Measurements from ENCODE around the gene MEIS2. TPM values are rescaled to one million over a fixed set of nuclear protein-coding genes. Genes with fewer than 3 reads are reported as not detected.

MEIS2 gene
- total RNA-seq, 1 donor from 2014 or later = 35.6 TPM

DNA sequence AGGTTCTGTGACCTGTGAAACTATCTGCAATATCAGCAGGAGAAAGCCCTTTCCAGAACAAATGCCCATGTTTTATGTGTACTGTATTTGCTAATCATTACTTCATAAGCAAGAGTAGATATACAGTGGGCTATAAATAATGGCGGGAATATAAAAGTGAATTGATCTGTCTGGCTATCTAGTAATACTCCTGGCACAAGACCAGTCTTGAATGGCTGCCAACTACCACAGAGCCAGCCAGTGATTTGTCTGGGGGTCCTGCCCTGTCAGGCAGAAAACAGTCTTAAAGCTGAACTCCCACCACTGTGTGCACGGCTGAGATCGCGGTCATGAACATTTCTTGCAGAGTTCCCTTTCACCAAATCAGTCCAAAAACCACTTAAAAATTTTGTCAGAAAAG, 176.3 kb downstream of the MEIS2 start:
- no peaks in the 10 kb centered on the region for H3K4me1 Mint-ChIP-seq (ENCODE audit: low read depth, unreplicated experiment)
- H3K4me3 Mint-ChIP-seq (ENCODE audit: unreplicated experiment) = no peak overlapping the region
- peaks cover 9% of the 10 kb centered on the region for H3K36me3 Mint-ChIP-seq (ENCODE audit: low read depth, unreplicated experiment)
- Histone ChIP-seq H3K79me2 (ENCODE audit: insufficient read depth, low read length) (peaks cover 6% of the 10 kb centered on the region), H3K4me3 (ENCODE audit: insufficient read depth, low read depth, low read length) (no peak overlapping the region), H3K9me3 (ENCODE audit: insufficient read depth, low read depth, low read length) (no peaks in the 10 kb centered on the region), H3K27me3 (ENCODE audit: insufficient read depth, low read length) (no peaks in the 10 kb centered on the region), H3K9ac (ENCODE audit: low read length) (no peak overlapping the region), H3K36me3 (ENCODE audit: insufficient read depth, low read length) (no peaks in the 10 kb centered on the region), H2AFZ (ENCODE audit: low read depth, low read length) (no peak overlapping the region), H3K27ac (ENCODE audit: low read depth, low read length) (no peak overlapping the region), H3K4me1 (ENCODE audit: insufficient read depth, low read length) (no peaks in the 10 kb centered on the region), H4K20me1 (ENCODE audit: insufficient read depth, low read length) (peaks cover 11% of the 10 kb centered on the region), H3K4me2 (ENCODE audit: low read length) (no peak overlapping the region)
- H3K9me3 Mint-ChIP-seq (ENCODE audit: unreplicated experiment) = no peaks in the 10 kb centered on the region
- H3K27me3 Mint-ChIP-seq (ENCODE audit: low read depth, unreplicated experiment) = no peaks in the 10 kb centered on the region
- DNase-seq (ENCODE audit: low read depth) (no peak), FAIRE-seq (no peak)
- no peak overlapping the region for H3K27ac Mint-ChIP-seq (ENCODE audit: unreplicated experiment)
- no peak for TF ChIP-seq EZH2 (IDR thresholded peaks at IDR 0.05; ENCODE audit: insufficient read depth, low read length)
- TF ChIP-seq, protein P1, sequence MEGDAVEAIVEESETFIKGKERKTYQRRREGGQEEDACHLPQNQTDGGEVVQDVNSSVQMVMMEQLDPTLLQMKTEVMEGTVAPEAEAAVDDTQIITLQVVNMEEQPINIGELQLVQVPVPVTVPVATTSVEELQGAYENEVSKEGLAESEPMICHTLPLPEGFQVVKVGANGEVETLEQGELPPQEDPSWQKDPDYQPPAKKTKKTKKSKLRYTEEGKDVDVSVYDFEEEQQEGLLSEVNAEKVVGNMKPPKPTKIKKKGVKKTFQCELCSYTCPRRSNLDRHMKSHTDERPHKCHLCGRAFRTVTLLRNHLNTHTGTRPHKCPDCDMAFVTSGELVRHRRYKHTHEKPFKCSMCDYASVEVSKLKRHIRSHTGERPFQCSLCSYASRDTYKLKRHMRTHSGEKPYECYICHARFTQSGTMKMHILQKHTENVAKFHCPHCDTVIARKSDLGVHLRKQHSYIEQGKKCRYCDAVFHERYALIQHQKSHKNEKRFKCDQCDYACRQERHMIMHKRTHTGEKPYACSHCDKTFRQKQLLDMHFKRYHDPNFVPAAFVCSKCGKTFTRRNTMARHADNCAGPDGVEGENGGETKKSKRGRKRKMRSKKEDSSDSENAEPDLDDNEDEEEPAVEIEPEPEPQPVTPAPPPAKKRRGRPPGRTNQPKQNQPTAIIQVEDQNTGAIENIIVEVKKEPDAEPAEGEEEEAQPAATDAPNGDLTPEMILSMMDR (IDR thresholded peaks at IDR 0.05; ENCODE audit: insufficient read depth, low read depth, low read length) = no peak

DNA sequence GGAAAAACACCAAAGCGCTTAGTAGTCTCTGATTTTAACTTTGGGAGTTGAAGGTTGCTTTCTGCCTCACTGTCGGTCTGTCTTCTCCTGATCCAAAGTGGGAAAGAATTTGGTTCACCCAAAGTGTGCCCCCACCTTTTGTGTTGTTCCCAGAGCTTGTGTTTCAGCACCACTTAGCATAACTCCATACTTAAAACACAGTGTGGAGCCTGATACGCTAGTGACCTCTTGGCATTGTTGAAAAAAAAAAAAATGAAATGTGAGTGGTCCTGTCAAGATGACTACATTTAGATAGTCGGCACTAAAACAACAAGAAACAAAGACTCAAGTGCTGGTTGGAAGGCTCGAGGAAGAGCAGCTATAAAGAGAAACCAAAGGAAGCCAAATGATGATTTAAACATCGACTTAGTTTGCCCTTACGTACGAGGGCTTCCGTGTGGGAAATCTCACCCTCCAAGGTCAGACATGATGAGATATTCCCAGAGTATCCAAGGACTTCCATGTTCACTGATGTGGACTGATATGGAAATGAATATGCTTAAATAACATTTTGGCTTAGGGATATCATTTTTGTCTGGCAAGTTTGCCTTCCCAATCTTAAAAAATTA, 178.8 kb downstream of the MEIS2 start:
- Histone ChIP-seq H4K20me1 (ENCODE audit: insufficient read depth, low read length) (peaks cover 11% of the 10 kb centered on the region), H3K36me3 (ENCODE audit: insufficient read depth, low read length) (no peaks in the 10 kb centered on the region), H3K9me3 (ENCODE audit: insufficient read depth, low read depth, low read length) (no peaks in the 10 kb centered on the region), H3K9ac (ENCODE audit: low read length) (no peak overlapping the region), H3K4me2 (ENCODE audit: low read length) (no peak overlapping the region), H3K4me3 (ENCODE audit: insufficient read depth, low read depth, low read length) (no peak overlapping the region), H3K4me1 (ENCODE audit: insufficient read depth, low read length) (no peaks in the 10 kb centered on the region), H3K79me2 (ENCODE audit: insufficient read depth, low read length) (peaks cover 6% of the 10 kb centered on the region), H2AFZ (ENCODE audit: low read depth, low read length) (no peak overlapping the region), H3K27me3 (ENCODE audit: insufficient read depth, low read length) (no peaks in the 10 kb centered on the region), H3K27ac (ENCODE audit: low read depth, low read length) (no peak overlapping the region)
- H3K27ac Mint-ChIP-seq (ENCODE audit: unreplicated experiment) = no peak overlapping the region
- H3K4me3 Mint-ChIP-seq (ENCODE audit: unreplicated experiment) = no peak overlapping the region
- H3K4me1 Mint-ChIP-seq (ENCODE audit: low read depth, unreplicated experiment) = no peaks in the 10 kb centered on the region
- DNase-seq (ENCODE audit: low read depth) (no peak), FAIRE-seq (peak; percentile 39)
- TF ChIP-seq, protein P1 (IDR thresholded peaks at IDR 0.05; ENCODE audit: insufficient read depth, low read depth, low read length) = no peak
- TF ChIP-seq EZH2 (IDR thresholded peaks at IDR 0.05; ENCODE audit: insufficient read depth, low read length) = no peak
- no peaks in the 10 kb centered on the region for H3K27me3 Mint-ChIP-seq (ENCODE audit: low read depth, unreplicated experiment)
- H3K36me3 Mint-ChIP-seq (ENCODE audit: low read depth, unreplicated experiment) = peaks cover 8% of the 10 kb centered on the region
- H3K9me3 Mint-ChIP-seq (ENCODE audit: unreplicated experiment) = no peaks in the 10 kb centered on the region

Data from astrocyte (in vitro differentiated cells and primary cell).